MM.1S (cell line): ENCODE data around the gene MOSMO.
"Not testable (repeated sequence)": the region's sequence is repeated elsewhere in the genome, so short reads cannot be mapped to it uniquely, and the experiment has no call there.

Source experiments
- DNase-seq: peaks from one replicate; pipeline ENCODE4 v3.0.0-alpha.2; 2015
- H2AFZ ChIP-seq: fragments of 300-600 bp; sonication (generic); 2 replicates; pipeline ENCODE4 v1.6.0; 2016; ENCODE audit warnings: antibody characterized with exemption, low read length
- H3F3A ChIP-seq: fragments of 300-600 bp; sonication (generic); 2 replicates; pipeline ENCODE4 v1.6.1; 2016; ENCODE audit warnings: mild to moderate bottlenecking, antibody characterized with exemption, low read length, moderate library complexity, mixed read lengths; ENCODE audit not compliant: insufficient read depth
- H3K27ac ChIP-seq: fragments of 300-600 bp; sonication (generic); 2 replicates; pipeline ENCODE4 v1.5.1; 2016; ENCODE audit warnings: mild to moderate bottlenecking, low read length
- H3K27me3 ChIP-seq: fragments of 300-600 bp; sonication (generic); replicated peaks from 2 replicates; pipeline ENCODE4 v1.6.0; 2016; ENCODE audit warnings: low read length; ENCODE audit not compliant: insufficient read depth
- H3K36me3 ChIP-seq: fragments of 300-600 bp; sonication (generic); replicated peaks from 2 replicates; pipeline ENCODE4 v1.6.1; 2016; ENCODE audit warnings: mild to moderate bottlenecking, low read length, mixed read lengths; ENCODE audit not compliant: insufficient read depth
- H3K4me1 ChIP-seq: fragments of 300-600 bp; sonication (generic); 2 replicates; pipeline ENCODE4 v1.6.1; 2016; ENCODE audit warnings: low read length, mixed read lengths
- H3K4me2 ChIP-seq: fragments of 300-600 bp; sonication (generic); 2 replicates; pipeline ENCODE4 v1.6.0; 2016; ENCODE audit warnings: low read depth, low read length
- H3K4me3 ChIP-seq: fragments of 300-600 bp; sonication (generic); 2 replicates; pipeline ENCODE4 v1.5.1; 2016; ENCODE audit warnings: low read length, mixed read lengths
- H3K79me2 ChIP-seq: fragments of 300-600 bp; sonication (generic); 2 replicates; pipeline ENCODE4 v1.6.1; 2016; ENCODE audit warnings: mixed run types, low read length, mixed read lengths
- H3K9ac ChIP-seq: fragments of 300-600 bp; sonication (generic); 2 replicates; pipeline ENCODE4 v1.6.1; 2016; ENCODE audit warnings: low read length, mixed read lengths
- H3K9me2 ChIP-seq: fragments of 300-600 bp; sonication (generic); replicated peaks from 2 replicates; pipeline ENCODE4 v1.6.1; 2016; ENCODE audit warnings: mild to moderate bottlenecking, low read length, mixed read lengths; ENCODE audit not compliant: insufficient read depth
- H3K9me3 ChIP-seq: fragments of 300-600 bp; sonication (generic); replicated peaks from 2 replicates; pipeline ENCODE4 v1.6.1; 2016; ENCODE audit warnings: mild to moderate bottlenecking, low read length, mixed read lengths; ENCODE audit not compliant: insufficient read depth
- H4K20me1 ChIP-seq: fragments of 300-600 bp; sonication (generic); 2 replicates; pipeline ENCODE4 v1.6.1; 2016; ENCODE audit warnings: mild to moderate bottlenecking, low read length, moderate library complexity, mixed read lengths; ENCODE audit not compliant: insufficient read depth
- CTCF ChIP-seq: fragments of 300-600 bp; sonication (generic); IDR thresholded peaks from 2 replicates; pipeline ENCODE4 v1.5.1; 2016; ENCODE audit warnings: antibody characterized with exemption, low read length, mixed read lengths
- EZH2 ChIP-seq: fragments of 300-600 bp; sonication (generic); optimal IDR thresholded peaks from 2 replicates; pipeline ENCODE3; 2017; ENCODE audit warnings: low read depth, mild to moderate bottlenecking, antibody characterized with exemption, low read length, mixed read lengths
- EZH2phosphoT487 ChIP-seq: fragments of 300-600 bp; sonication (generic); IDR thresholded peaks from 2 replicates; pipeline ENCODE4 v1.6.1; 2018; ENCODE audit warnings: antibody characterized with exemption, low read length

Gene MOSMO

DNA sequence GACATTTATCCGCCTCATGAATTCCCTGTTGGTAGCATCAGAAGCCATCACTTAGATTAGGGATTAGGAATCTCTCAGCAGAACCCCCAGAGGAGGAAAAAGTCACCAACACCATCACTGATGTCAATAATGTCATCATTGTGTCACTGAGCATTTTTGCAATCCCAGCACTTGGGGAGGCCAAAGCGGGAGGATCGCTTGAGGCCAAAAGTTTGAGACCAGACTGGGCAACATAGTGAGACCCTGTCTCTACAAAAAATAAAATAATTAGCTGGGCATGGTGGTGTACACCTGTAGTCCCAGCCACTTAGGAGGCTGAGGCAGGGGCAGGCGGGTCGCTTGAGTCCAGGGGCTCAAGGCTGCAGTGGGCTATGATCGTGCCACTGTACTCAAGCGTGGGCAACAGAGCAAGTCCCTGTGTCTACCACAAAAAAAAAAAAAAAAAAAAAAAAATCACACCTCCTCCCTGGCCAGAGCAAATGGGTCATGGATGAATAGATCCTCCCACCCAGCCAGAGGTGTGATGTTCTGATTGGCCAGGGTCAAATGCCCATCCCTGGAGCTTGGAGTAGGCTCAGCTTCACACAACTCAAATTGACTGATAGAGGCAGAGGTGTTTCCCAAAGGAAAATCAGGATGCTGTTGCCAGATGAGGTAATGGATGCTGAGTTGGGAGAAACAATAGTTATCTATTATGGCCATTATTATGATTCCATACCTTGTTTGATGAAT lies 116.0 kb downstream of the MOSMO start:
- Histone ChIP-seq H3F3A (no peaks in the 10 kb centered on the region), H3K36me3 (no peaks in the 10 kb centered on the region), H4K20me1 (no peaks in the 10 kb centered on the region), H3K4me2 (no peak overlapping the region), H3K4me3 (no peak overlapping the region), H3K79me2 (no peaks in the 10 kb centered on the region), H3K27ac (no peak overlapping the region), H3K9me3 (no peaks in the 10 kb centered on the region), H3K9ac (no peak overlapping the region), H3K27me3 (no peaks in the 10 kb centered on the region), H3K4me1 (no peaks in the 10 kb centered on the region), H3K9me2 (no peaks in the 10 kb centered on the region), H2AFZ (no peak overlapping the region)
- no peak for TF ChIP-seq EZH2phosphoT487
- no peak for TF ChIP-seq CTCF
- TF ChIP-seq EZH2: no peak
- no peak for DNase-seq

DNA sequence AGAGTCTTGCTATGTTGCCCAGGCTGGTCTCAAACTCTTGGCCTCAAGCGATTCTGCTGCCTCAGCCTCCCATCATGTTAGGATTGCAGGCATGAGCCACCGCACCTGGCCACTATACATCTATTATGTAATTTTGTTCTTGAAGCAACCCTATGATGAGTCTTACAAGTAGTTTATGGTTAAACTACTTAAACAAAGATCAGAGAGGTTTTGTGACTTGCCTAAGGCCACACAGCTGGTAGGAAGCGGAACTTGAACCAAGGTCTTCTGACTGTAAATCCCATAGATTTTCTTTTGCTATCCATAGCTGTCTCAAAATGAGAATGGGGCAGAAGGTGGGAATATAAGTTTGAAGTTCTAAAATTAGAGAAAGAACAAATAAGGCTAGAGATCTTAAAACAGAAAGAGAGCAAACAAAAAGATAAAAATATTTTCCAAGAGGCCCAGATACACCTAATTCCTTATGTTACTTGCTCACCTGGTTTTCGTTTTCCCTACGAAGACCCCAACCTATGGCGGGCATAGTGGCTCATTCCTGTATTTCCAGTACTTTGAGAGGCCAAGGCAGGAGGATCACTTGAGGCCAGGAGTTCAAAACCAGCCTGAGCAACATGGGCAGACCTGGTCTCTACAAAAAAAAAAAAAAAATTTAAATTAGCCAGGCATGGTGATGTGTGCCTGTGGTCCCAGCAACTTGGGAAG lies 116.8 kb downstream of the MOSMO start:
- no peaks in the 10 kb centered on the region for H4K20me1 ChIP-seq
- no peak overlapping the region for H3K4me2 ChIP-seq
- H3K27me3 ChIP-seq: no peaks in the 10 kb centered on the region
- no peaks in the 10 kb centered on the region for H3K36me3 ChIP-seq
- H3K79me2 ChIP-seq: no peaks in the 10 kb centered on the region
- no peaks in the 10 kb centered on the region for H3K9me3 ChIP-seq
- TF ChIP-seq EZH2: no peak
- TF ChIP-seq EZH2phosphoT487: no peak
- TF ChIP-seq CTCF: no peak
- no peaks in the 10 kb centered on the region for H3K4me1 ChIP-seq
- H2AFZ ChIP-seq: no peak overlapping the region
- DNase-seq: no peak
- H3K9me2 ChIP-seq: no peaks in the 10 kb centered on the region
- no peak overlapping the region for H3K9ac ChIP-seq
- no peak overlapping the region for H3K4me3 ChIP-seq
- no peak overlapping the region for H3K27ac ChIP-seq
- no peaks in the 10 kb centered on the region for H3F3A ChIP-seq

GRCh38 chr16:22126037-22126558 lies 118.2 kb downstream of the MOSMO start:
- Histone ChIP-seq H3K27ac (no peak overlapping the region), H3K4me2 (no peak overlapping the region), H3K9me2 (no peaks in the 10 kb centered on the region), H3K36me3 (no peaks in the 10 kb centered on the region), H2AFZ (no peak overlapping the region), H4K20me1 (no peaks in the 10 kb centered on the region), H3K4me1 (no peaks in the 10 kb centered on the region), H3K27me3 (no peaks in the 10 kb centered on the region), H3K9ac (no peak overlapping the region), H3K79me2 (no peaks in the 10 kb centered on the region), H3F3A (no peaks in the 10 kb centered on the region), H3K4me3 (no peak overlapping the region), H3K9me3 (no peaks in the 10 kb centered on the region)
- no peak for DNase-seq
- TF ChIP-seq EZH2 (no peak), EZH2phosphoT487 (no peak), CTCF (no peak)

DNA sequence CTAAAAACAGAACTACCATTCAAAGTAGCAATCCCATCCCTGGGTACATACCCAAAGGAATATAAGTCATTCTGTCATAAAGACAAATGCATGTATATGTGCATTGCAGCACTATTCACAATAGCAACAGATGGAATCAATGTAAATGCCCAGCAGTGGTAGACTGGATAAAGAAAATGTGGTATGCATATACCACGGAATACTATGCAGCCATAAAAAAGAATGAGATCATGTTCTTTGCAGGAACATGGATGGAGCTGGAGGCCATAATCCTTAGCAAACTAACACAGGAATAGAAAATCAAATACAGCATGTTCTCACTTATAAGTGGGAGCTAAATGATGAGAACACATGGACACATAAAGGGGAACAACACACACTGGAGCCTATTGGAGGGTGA lies 120.6 kb downstream of the MOSMO start:
- not testable (repeated sequence) for H3K27ac ChIP-seq, H3K9ac ChIP-seq, H3K4me3 ChIP-seq, H3K9me2 ChIP-seq, H2AFZ ChIP-seq, H4K20me1 ChIP-seq, H3K4me2 ChIP-seq, H3F3A ChIP-seq, H3K9me3 ChIP-seq, H3K4me1 ChIP-seq, H3K79me2 ChIP-seq, H3K36me3 ChIP-seq, H3K27me3 ChIP-seq, DNase-seq
